Stimulated activated CD4-positive, alpha-beta T cell treated with anti-CD3 and anti-CD28 coated beads, Interleukin-15, amount 100 ng/mL, for 48 hours (primary cell): ENCODE data around the gene RMRP.
A peak's percentile ranks its signal among the peaks of the same experiment; 100 is the strongest.
"Not testable (repeated sequence)": the region's sequence is repeated elsewhere in the genome, so short reads cannot be mapped to it uniquely, and the experiment has no call there.

Experiments used
- DNase-seq, 2 donors: peaks; one replicate each; pipeline ENCODE4 v3.0.0-alpha.2; 2020; ENCODE audit warnings: low read depth in 2 of 2

Gene RMRP

DNA sequence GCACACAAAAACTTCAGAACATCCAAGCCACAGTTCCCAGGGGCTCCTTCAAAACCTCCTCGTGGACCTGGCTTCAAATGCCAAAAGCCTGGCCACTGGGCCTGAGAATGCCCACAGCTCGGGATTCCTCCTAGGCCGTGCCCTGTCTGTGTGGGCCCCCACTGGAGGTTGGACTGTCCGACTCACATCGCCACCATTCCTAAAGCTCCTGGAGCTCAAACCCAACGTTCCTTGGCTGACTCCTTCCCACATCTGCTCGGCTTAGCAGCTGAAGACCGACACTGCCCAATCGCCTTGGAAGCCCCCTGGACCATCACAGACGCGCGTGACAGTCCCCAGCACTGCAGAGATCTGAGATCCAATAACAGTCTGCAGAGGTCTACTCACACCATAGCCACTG lies 14.8 kb downstream of the RMRP start:
- DNase-seq, result no peak

DNA sequence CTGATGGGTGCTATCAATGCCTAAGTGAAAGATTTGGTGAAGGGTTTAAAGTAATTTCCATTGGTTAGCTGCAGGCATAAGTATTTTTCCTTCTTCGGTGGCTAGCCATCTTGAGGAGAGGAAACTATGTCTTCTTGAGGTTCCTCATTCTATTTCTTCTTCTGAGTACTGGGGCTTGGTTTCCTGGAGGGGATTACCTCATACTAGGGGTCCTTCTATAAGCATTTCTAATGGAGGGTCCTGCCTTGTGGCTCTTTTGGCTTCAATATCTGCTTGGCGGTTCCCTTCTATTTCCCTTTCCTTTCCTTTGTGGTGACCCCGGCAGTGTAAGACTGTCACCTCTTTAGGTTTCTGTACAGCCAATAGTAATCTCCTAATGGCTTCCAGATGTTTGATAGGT lies 16.3 kb downstream of the RMRP start:
- not testable (repeated sequence) for DNase-seq

DNA sequence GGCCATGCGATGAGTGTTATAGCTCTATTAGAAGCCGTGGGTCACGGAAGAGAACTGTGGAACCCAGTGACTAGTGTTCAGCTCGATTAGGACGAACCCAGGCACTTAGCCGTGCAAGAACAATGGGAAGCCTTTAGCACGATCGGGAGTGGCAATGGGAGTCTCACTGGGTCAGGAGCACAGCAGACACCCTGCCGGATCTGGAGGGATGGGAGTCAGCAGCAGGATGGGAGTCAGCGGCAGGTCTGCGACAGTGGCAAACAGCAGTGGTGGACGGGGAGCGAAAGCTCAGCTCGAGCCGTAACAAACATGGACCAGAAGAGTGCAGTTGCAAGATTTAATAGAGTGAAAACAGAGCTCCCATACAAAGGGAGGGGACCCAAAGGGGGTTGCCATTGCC lies 17.4 kb downstream of the RMRP start:
- DNase-seq, result not testable (repeated sequence)

DNA sequence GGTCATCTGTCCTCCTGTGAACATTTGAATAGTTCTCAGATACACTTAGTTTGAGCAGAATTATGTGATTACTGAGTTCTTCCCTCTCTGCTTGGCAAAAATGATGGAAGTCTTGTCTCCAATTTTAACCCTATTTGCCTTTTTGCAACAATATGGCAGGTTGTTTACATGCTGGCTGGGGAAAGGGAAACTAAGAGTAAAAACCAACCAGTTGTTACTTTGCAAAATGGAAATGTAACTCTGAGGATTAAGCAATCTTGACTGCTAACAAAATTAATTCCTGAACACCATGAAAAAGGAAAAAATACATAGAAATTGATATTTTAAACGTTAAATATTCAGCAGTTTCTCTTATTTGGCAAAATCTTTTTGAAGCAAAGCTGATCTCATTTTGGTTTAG lies 18.2 kb downstream of the RMRP start:
- DNase-seq, result no peak

DNA sequence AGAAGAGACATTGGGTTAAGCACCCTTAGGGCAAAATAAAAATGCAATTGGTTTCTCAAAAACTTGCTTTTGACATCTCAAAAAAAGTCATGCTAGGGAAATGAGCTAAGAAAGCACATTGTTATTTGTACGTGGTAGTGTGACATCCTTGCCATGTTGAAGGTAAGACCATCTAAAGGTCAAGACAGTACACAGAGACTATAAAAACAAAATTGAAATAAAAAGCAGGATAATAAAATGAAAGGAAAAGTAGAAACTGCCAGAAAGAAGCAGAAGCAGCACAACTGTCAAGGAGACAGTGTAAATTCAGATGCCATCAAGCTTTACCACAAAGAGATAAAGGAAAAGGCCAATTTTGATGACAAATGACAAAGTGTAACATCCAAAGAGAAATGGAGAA lies 18.6 kb downstream of the RMRP start:
- DNase-seq, result not testable (repeated sequence)

DNA sequence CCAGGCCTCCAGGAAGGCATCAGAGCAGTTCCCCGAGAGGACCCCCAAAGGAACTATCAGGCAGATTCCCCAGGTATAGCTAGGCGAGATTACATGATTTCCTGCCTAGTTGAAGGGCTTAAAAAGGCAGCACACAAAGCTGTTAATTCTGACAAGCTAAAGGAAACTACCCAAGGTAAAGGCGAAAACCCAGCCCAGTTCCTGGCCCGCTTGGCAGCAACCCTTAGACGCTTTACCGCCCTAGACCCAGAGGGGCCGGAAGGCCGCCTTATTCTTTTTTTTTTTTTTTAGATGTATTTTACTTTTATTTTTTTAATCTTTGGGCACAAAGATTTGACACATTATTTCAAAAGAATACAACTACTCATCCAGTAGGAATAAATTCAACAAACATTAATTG lies 19.1 kb downstream of the RMRP start:
- DNase-seq, result not testable (repeated sequence)

DNA sequence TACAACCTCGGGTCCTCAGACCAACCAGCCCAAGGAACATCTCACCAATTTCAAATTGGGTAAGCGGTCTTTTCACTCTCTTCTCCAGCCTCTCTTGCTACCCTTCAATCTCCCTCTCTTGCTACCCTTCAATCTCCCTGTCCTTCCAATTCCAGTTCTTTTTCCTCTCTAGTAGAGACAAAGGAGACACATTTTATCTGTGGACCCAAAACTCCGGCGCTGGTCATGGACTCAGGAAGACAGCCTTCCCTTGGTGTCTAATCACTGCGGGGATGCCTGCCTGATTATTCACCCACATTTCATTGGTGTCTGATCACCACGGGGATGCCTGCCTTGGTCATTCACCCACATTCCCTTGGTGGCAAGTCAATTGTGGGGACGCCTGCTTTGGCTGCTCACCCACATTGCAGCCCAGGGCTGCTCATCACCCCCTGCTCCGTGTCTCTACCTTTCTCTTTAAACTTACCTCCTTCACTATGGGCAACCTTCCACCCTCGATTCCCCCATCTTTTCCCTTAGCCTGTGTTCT lies 20.3 kb downstream of the RMRP start:
- DNase-seq, result not testable (repeated sequence)

DNA sequence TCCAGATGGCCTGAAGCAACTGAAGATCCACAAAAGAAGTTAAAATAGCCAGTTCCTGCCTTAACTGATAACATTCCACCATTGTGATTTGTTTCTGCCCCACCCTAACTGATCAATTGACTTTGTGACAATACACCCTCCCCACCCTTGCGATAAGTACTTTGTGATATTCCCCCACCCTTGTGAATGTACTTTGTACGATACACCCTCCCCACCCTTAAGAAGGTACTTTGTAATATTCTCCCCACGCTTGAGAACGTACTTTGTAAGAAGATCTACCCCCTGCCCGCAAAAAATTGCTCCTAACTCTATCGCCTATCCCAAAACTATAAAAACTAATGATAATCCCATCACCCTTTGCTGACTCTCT lies 21.0 kb downstream of the RMRP start:
- not testable (repeated sequence) for DNase-seq

DNA sequence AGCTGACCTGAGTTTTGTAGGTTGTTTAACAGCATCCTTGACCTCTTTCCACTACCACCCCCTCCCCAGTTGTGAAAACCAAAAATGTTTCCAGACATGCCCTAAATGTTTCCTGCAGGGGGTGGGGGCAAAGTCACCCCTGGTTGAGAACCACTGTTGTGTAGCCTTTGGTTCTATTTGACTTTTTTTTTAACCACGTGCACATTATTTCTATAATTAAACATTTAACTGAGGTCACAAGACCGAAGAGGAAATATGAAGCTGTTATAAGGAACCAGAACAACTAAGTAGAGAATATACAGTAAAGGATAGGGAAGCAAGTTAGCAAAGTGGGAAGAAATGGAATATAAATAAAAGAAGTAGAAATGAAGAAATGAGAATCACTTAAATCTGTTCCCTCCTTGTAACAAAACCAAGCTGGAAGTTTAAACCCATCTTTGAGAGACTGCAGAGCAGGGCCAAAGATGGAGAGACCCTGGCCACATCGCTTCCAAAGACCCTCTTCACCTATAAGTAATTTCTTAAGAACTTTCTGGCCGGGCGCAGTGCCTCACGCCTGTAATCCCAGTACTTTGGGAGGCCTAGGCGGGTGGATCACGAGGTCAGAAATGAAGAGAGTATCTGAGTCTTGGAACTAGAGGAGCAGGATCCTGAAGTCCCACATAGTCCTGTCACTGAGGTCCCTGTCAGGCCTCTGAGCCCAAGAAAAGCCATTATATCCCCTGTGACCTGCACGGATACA lies 21.5 kb downstream of the RMRP start:
- DNase-seq, result no peak

DNA sequence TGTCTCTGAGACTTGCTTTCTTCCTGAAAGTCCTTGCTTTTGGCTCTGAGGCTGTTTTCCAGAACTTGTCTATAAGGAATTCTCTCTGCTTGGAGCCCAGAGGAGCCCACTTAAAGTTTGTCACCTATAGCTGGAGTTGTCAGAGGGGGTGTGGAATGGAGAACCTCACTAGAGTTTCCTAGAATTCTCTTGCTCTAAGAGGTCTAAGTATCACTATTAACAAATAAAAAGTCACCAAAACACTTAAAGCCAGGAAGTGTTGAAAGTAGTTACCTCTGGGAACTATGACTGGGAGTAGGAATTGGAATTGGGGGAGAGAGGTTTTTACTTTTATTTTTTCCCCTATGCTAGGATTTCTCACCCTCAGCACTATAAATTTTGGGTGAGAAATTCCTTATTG lies 22.1 kb downstream of the RMRP start:
- DNase-seq, result no peak

DNA sequence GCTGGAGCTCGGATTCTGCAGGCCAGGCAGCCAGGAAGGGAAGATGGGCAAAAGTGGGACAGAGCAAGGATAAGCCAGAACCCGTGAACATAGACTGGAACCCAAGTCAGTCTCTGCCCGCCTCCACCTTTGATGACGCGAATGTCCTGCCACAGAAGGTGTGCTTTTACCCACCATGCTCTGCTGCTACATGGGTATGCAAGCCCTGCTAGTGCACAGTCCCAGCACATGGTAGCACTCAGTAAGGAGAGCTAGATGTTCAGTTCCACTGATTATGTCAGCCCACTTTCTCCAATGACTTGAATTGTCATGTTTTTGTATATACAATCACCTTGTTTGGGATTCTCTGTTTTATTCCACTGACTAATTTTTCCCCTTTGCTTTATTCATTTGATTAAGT lies 28.2 kb downstream of the RMRP start:
- no peak for DNase-seq

DNA sequence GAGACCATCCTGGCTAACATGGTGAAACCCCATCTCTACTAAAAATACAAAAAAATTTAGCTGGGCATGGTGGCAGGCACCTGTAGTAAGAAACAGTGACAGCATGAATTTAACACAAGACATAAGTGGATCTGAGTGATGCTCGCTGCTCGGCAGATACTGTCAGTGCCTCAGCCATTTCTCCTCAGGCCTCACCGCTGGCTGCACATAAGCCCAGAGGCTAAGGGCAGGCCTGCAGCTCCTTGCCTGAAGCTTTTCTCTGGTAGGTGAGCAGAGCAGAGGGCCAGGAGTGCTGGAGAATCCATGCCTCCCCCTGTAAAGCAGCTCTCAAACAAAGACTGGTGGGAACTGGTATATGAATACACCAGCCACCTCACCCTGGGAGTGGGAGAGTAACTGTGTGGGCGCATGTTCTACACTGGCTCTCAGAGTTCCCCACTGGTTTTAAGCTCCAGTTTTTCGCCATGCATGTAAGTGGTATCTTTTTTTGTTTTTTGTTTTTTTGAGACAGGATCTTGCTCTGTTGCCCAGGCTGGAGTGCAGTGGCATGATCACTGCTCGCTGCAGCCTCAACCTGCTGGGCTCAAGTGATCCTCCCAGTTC lies 29.3 kb downstream of the RMRP start:
- no peak for DNase-seq

DNA sequence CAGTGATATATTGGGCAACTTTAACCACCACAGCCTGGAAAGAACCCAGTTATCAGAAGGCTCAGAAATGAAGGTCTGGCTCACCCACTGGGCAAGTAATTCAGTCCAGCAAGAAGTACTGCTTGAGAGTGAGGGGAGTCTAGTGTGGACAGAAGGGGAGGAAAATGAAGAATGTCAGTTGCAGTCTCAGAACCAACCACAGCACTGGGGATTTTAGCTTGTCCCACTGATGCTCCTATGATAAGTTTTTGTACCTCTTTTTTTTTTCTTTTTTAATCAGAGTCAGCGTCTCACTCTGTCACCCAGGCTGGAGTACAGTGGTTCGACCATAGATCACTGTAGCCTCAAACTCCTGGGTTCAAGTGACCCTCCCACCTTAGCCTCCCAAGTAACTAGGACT lies 30.2 kb downstream of the RMRP start:
- no peak for DNase-seq

DNA sequence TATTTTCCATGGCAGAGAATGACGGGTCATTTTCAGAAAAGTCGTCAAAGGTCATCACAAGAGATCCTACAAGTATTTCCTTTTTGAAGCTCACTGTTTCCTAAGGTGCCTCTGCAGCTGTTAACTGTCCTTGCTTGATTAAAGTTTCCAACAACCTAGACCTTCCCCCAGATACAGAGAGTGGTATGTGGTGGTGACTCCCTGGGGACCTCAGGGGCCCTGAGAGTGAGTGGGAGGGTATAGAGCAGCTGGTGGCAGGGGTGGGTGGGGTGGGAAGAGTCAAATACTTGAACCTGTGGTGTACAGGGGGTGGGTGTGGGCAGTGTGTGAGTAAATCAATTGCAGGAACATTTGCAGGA lies 38.0 kb downstream of the RMRP start:
- DNase-seq, result no peak

DNA sequence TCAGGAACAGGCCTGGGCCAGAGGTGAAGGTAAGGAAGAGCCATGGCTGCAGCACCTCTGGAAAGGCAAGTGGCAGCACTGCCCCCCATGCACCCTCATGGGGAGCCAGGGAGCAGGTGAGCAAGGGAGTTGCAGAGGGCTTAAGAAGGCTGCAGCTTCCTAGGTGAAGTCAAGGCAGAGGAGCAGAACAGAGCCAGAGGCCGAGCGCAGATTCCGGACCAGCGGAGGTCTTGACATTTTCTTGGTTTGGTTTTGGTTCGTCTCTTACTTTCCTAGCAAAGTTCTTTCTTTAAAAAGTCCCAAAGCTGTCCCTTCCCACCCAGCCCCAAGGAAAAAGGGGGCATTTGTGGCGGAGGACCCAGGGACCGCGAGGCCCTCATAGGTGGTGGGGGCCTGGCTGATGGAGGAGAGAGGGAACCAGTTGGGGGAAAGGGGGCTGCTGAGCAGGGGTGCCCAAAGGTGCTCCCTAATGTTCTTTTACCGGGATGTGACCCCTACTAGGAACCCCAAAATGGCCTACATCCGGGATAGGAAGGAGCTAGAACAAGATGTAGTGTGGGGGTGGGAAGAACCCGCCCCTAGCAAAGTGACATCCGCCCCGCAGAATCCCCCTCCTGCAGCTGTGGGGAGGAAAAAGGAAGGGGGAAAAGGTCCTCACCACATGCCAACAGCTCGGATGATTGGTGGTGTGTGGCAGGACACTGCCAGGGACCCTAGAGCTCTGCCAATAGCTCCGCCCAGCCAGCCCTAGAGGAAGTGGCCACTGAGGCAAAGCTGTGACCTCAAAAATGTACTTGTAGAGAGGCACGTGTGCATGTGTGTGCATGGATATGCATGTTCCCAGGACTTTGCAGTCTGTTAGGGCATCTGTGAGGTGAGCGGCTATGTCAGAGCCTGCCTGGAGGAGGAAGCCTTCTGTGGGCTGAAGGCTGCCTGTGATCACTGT lies 38.7 kb downstream of the RMRP start:
- peak; percentile 29 to 33 for DNase-seq

DNA sequence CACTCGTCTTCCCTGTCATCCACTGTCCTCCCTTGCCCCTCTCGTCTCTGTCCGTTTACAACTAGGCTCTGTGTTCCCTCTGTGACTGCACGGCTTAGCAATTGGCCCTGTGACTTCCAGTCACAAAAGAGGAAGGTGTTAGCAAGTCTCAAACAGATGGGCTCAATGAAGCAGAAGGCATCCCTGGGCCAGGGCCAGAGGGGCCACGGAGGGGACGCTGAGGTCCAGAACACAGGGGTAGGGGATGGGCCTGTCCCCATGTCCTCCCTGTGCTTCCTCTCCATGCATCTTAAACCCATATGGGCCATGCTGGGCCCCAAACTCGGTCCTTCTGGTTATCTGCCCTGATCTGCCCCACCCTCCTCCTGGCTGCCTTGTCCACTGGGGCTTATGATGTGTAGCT lies 39.5 kb downstream of the RMRP start, which contains the start of gene CD72:
TSS of gene CD72 (minus strand) at position 89 of the 403 bp plus-strand sequence. CDS start 110 bp downstream, outside the sequence.
- DNase-seq, result no peak

DNA sequence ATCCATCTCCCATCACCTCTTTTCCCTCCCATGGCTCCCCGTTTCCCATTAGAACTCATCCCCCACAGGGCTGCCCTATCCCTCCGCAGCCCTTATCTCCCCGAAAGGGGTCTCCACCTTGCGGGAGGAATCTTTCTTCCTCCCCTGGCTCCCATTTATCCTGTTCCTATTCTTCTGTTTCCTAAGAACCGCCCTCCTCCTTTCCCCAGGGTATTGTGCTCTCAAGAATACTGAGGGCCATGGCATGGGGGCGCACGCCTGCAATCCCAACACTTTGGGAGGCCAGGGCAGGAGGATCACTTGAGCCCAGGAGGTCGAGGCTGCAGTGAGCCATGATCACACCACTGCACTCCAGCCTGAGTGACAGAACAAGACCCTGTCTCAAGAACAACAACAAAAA lies 40.3 kb downstream of the RMRP start:
- no peak for DNase-seq

DNA sequence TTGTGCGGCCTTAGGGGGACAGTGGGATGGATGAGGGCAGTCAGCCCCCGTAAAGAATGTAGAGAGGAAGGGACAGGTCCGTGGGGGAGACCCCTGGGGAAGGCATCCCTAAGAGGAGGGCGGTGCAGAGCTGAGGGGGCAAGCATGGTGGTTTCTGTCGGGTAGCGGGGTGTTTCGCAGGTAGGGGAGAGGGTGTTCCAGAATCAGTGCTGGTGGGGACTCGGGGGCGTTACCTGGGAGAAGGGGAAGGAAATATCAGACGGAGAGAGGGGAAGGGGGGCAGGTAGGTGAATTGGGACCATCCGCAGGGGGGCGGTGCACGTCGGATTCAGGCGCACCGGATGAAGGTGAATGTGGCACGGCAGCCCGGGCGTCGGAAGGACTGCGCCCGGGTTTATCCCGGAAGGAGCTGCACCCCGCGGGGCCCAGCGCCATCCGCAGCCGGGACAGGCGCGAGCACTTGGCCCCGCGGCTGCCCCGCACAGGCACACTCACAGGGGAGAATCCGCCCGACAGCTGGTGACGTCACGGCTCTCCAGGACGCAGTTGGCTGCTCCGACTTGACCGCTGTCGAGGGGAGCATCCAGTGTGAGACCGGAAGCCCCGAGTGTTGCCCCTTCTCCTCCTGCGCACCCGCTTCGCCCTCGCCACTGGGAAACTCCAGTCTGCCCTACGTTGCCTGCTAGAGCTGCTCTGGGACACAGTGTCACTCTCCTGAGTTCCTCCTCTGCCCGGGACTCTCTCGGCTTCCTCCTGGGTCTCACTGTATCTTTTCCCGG lies 40.9 kb downstream of the RMRP start:
- peak; percentile 27 to 46 for DNase-seq

DNA sequence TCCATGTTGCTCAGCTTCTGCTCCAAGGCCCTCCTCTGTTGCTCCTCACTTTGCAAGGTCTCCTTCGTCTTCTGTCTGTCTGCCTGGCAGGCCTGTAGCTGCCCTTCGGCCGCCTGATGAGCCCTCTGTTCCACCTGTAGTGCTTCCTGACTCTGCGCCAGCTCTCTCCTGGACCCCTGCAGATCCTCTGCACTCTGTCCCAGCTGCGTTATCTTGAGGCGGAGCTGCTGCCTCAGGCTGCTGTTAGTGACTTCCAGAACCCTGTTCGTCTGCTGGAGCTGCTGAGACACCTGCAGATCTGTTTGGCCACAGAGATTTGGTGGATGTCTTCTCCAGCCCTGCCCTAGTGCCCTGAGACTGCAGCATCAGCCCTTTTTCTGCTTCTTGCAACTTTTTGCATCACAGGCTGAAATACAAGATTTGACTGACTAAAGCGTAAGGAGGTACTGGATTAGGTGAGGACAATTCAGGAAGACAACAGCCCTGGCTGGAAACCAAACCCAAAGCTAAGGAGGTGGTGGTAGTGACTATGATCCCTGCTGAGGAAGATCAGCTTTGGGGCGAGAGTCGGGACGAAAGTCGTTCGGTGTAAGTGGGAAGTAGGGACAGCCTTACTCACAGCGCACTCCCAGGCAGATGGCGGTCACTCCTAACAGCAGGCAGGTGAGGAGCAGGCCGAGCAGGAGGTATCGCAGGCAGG lies 41.7 kb downstream of the RMRP start:
- DNase-seq, result no peak

DNA sequence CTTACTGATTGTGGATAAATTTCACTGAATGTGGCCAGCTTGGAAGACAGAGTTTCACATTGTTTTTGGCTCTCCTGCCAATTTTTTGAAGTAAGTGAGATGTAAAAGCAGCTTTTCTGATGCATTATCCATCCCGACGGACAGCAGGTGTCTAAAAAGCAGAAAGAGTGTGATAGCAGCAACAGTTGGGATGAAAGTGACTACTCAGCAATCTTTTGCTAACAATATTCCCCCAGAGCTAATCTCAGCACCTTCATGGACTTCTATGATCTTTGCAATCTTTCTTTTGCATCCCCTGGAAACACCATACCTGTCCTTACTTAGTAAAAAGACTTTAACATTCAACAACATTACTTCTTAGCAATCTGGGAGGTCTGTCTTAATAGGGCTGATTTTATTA lies 45.0 kb downstream of the RMRP start:
- DNase-seq, result no peak

DNA sequence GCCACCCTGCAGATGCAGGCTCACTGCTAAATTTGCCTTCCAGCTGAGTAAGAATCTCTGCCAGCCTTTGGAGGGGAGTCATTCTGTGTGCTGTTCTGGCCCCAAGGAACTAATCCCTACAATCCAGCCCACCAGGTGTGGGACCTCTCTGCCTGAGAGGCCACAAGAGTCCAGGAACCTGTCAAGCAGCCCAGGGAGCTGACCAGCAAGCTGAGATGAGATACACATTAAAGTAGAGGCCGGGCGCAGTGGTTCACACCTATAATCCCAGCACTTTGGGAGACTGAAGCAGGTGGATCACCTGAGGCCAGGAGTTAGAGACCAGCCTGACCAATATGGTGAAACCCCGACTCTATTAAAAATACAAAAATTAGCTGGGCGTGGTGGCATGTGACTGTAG lies 45.8 kb downstream of the RMRP start:
- DNase-seq, result not testable (repeated sequence)
